ENCODE results near the gene ITGB4.
"Not testable (repeated sequence)": the region's sequence is repeated elsewhere in the genome, so short reads cannot be mapped to it uniquely, and the experiment has no call there.

The ITGB4 gene

GRCh38 chr17:75754378-75755204 is 33.3 kb downstream of the ITGB4 start:
- no peak for DNase-seq

- no peak for DNase-seq
These were observed 34.1 kb downstream of the ITGB4 start for GRCh38 chr17:75755205-75755901.

- DNase-seq: no peak
These were observed 34.7 kb downstream of the ITGB4 start for GRCh38 chr17:75755990-75756389.

GRCh38 chr17:75756451-75757085 is 35.3 kb downstream of the ITGB4 start:
- DNase-seq: no peak

GRCh38 chr17:75757086-75757681 is 35.9 kb downstream of the ITGB4 start:
- no peak for DNase-seq

GRCh38 chr17:75758131-75758905 is 37.1 kb downstream of the ITGB4 start:
- DNase-seq: no peak

- DNase-seq: no peak
These were observed 38.2 kb downstream of the ITGB4 start for GRCh38 chr17:75759457-75759856.

- not testable (repeated sequence) for DNase-seq
These were observed 38.9 kb downstream of the ITGB4 start for GRCh38 chr17:75759978-75760640.

- DNase-seq: no peak
These were observed 41.4 kb downstream of the ITGB4 start for GRCh38 chr17:75762513-75763268.

GRCh38 chr17:75763269-75763607 is 42.0 kb downstream of the ITGB4 start:
- no peak for DNase-seq

GRCh38 chr17:75763613-75764416 is 42.6 kb downstream of the ITGB4 start:
- DNase-seq: no peak

GRCh38 chr17:75764417-75764710 is 43.1 kb downstream of the ITGB4 start:
- DNase-seq: no peak

GRCh38 chr17:75764711-75765421 is 43.6 kb downstream of the ITGB4 start, which contains the start of gene GALK1:
Gene GALK1 (minus strand): TSS chr17:75765192. CDS start chr17:75765136, 56 bp downstream.
- DNase-seq: peak; percentile 72 to 75

- no peak for DNase-seq
These were observed 44.7 kb downstream of the ITGB4 start for GRCh38 chr17:75765981-75766380.

- no peak for DNase-seq
These were observed 46.6 kb downstream of the ITGB4 start for GRCh38 chr17:75767881-75768280.

- DNase-seq: no peak
These were observed 48.3 kb downstream of the ITGB4 start for GRCh38 chr17:75769536-75769935.

- no peak for DNase-seq
These were observed 50.3 kb downstream of the ITGB4 start for GRCh38 chr17:75771334-75772281.

GRCh38 chr17:75773121-75773807 is 52.0 kb downstream of the ITGB4 start:
- DNase-seq: no peak
